KBM-7 (cell line): ENCODE measurements around the gene ASTN2.

Source experiments
- DNase-seq: peaks from one replicate; pipeline ENCODE4 v3.0.0-alpha.2; 2015
- in situ Hi-C: fragments of 300-500 bp; cut with MboI; formaldehyde crosslinking; loops from 2 replicates; pipeline ENCODE4 v1.14.3; 2020; ENCODE audit warnings: low sequenced_read_pairs, low pct_unique_long_range_greater_than_20kb, mixed read lengths

ASTN2 gene

DNA sequence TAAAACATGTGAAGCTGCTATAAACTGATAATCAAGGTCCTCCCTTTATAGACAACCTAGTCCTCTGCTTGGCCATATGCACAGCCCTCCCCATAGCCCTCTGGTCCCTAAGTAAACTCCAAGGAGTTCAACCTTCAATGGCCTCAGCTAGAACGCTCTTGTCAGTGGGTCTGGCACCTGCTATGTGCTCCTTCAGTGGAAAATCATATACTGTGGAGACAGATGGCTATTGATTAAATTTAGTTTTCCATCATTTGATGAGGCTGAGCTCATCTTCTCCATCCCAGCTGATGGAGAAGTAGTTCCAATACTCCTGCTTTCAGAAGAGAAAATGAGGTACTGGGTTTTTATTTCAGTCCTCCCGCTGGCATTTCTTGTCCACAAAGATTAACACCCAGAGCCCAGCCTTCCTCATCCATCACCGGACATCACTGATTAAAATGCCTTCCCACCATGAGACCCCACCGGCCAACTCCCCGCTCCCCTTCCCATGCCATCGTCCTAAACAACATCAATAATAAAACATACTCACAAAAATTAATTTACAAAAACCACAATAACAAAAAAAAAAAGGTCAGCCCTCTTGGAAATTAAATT lies 593.1 kb downstream of the ASTN2 start:
- DNase-seq = no peak
- in situ Hi-C loops = no loop called here

DNA sequence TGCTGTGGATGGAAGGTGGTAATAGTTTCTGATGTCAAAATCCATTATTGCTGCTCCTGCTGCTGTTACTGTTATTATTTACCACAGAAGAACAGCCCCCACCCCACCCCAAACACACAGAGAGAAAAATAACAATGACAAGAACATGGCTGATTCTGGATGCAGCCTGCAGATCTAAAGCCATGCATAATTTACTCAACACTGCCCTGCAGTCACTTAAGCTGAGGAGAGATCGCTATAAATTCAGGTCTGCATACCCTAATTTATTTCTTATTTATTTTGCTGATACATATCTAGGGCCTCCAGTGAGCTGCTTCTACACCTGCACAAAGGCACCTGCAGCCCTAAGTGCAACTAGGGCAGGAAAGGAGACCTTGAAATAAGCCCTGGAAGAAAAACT lies 595.7 kb downstream of the ASTN2 start:
- in situ Hi-C loops = no loop called here
- no peak for DNase-seq

DNA sequence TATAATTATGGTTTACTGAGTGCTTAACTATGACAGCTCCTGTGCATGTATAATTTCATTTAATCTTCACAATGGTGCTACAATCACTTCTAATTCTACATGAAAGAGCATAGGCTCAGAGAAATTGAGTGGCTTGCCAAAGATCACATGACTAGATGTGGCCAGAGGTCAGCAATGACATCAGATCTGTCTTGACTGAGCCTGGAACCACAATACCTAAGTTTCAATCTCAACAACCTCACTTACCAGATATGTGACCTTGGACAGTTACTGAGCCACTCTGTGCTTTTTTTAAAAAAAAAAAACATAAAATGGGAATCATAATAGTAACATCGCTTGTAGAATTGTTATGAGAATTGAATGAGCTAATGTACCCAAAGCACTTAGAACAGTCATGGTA lies 597.1 kb downstream of the ASTN2 start:
- in situ Hi-C loops = no loop called here
- DNase-seq = no peak

DNA sequence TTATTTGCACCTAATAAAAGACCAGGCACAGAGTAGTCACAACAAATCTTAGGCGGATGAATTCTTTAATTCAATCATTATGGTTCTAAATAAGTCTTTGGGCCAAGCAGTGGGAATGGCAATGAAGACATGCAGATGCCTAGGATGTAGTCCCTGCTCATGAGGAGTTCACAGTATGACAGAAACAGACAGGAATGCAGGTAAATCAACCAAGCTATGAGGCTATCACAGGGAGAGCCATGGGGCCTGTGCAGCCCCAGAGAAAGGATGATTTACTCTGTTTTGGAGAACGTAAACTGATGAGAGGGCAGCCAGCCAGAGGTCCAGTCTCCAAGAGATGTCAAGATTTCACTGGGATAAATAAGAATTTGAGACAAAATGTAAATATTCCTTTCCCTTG lies 598.4 kb downstream of the ASTN2 start:
- in situ Hi-C loops = no loop called here
- DNase-seq = no peak

DNA sequence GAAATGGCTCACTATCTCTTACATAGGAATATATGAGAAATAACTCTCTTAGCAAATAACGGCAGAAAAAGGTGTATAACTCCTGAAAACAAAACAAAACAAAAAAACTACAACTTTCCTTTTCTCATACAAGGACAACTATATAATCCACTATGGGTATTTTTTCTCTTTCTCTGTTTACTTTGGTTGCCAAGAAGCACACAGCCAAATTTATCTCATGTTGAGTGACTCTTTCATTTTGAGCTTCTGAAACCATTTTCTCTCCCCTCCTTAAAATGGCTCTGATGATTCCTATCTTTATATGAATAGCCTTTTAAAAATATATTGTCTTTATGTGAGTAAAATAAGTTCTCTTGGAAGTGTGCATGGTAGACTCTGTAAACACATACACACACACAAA lies 599.0 kb downstream of the ASTN2 start:
- no peak for DNase-seq
- in situ Hi-C loops = no loop called here

DNA sequence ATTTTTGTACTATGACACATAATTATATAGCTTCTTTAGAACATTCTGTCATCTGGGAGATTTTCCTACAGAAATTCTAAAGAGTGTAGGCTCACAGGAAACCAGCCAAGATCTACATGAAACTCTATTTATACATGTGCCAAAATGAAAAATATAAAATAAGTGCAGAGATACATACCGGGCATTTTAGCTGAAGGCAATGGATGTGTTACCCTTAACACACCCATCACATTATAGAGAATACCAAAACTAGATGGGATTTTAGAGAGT lies 601.9 kb downstream of the ASTN2 start:
- DNase-seq = no peak
- in situ Hi-C loops = no loop called here

DNA sequence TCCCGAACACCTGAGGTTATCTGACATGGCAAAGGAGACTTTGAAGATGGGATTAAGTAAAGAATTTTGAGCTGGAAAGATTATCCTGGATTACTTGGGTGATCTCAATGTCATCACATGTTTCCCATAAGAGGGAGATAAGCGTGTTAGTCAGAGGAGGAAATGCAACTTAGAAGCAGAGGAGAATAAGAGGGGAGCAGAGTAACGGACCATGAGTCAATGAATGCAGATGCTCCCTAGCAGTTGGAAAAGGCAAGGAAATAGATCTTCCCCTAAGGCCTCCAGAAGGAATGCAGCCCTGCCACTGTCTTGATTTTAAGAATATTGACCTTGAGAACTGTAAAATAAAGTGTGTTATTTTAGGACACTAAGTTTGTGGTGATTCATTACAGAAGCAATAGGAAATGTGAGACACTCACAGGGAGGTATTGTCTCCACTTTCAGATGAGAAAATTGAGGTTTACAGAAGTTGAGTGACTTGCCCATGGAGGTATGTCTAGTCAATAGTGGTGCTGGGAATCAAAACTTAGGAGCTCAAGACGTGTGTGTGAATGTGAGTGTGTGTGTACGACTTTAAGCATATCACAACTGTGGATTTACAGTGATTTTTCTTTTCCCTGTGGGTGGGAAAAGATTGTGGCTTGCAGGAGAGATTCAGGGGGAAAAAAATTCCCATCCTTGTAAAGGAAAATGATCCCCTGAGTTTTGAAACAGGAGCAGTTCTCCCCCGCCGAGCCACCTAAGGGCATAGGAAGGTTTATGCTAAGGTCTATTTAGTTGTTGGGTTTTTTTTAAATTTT lies 602.4 kb downstream of the ASTN2 start:
- DNase-seq = no peak

DNA sequence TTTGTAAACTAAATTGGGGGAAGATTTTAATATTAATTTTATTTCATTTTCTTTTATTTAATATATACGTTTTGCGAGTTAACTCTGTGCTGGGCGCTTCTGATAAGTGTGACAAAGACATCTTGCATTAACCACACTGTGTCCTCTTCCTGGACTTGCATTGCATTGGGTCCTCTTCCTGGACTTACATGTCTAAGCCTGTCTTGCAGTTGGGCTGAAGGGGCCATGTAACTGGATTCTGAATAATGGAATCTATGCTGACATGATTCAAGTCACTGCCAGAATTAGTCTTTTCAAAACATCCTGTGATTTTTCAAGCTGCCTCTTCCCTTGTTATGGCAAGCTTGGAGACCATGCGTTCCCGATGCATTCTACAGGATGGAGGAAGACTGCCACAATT lies 605.2 kb downstream of the ASTN2 start:
- in situ Hi-C loops = no loop called here
- no peak for DNase-seq

More for the DNA sequence above, 602.4 kb downstream of the ASTN2 start:
- in situ Hi-C loops = no loop called here

DNA sequence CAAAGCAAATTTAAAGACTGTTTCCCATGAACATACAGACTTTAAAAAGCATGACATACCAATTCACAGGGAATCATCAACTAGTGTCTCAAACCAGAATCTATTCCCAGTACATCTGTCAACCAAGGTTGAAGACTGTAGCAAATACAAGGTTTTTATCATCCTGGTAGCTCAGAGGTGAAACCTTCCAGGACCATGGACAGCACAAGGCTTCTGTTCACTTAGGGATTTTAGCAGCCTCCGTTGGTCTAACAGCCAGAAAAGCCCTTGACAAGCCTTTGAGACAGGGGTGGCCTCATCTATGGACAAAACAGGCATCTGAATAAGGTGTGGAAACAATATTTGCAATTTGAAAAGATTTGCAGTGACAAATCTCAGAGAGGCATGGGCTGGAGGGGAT lies 608.8 kb downstream of the ASTN2 start:
- in situ Hi-C loops = no loop called here
- peak; percentile 2 for DNase-seq

DNA sequence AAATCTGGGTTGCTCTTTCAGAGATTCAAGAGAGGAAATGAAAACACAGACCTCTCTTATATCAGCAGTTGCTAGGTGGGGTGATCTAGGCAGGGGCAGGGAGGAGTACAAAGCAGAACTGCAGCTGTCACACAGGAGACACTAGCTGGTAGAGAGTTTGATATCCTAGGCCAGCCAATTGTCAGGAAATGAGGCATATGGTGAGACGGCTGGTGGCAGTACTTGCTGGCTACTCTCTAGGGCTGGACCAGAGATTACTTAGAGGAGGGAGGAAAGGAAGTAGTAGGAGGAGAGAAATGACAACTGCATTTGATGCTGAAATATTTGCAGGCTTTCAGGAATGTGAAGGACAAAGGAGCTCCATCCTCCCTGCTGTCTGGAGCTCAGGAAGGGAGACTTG lies 614.0 kb downstream of the ASTN2 start:
- in situ Hi-C loops = no loop called here

DNA sequence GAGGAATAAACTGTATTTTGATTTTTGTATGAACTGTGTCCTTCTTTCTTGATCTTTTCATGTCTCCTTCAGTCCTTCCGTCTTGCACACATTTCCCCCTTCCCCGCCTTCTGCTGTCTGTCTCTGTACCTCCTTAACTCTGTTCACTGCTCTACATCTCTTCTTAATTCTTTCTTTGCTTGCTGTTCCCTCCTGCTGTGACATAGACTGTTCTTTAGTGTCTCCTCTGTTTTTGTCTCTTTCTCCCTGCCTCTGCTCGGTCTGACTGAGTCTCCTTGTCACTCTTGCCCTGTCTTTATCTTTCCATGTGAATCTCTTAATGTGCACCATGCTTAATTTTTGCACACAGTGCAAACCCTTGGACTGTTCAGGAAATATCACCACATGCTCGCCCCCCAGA lies 614.8 kb downstream of the ASTN2 start:
- DNase-seq = no peak
- in situ Hi-C loops = no loop called here

More for the DNA sequence above, 614.0 kb downstream of the ASTN2 start:
- no peak for DNase-seq

DNA sequence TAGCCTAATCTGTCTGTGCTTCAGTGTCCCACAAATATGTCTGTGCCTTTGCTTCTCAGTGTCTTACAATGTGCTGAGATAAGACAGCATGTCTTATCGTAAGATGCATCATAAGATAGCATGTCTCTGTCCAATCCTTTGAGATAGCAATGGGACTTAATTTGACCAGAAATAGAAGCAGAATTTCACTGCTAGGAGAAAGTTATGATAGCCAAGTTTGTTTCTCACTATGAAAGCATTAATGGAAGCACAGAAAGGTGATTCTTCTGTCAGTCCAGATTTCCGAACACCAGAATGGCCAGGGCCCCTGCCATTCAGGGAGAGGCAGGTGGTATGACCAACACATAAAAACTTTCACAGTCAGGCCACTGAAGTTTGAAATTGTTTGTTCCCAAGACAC lies 616.3 kb downstream of the ASTN2 start:
- in situ Hi-C loops = no loop called here
- DNase-seq = no peak

DNA sequence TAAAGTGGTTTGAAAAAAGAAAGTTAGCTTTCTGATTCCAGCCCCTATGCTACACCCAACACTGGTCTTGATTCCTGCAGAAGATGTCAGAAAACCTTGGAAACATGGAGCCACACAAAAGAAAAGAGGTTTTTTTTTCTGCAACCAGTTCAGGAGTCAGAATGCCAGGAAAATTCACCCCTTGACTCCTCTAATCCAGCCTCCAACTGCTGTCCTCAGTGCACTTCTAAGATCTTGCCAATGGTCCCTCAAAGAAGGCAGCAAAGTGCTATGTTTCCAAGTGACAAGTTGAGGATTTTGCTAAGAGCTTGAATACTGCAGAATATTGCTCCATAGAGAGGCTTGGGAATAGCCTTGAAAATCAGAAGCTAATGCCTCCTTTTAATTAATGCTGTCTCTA lies 617.6 kb downstream of the ASTN2 start:
- in situ Hi-C loops = no loop called here

DNA sequence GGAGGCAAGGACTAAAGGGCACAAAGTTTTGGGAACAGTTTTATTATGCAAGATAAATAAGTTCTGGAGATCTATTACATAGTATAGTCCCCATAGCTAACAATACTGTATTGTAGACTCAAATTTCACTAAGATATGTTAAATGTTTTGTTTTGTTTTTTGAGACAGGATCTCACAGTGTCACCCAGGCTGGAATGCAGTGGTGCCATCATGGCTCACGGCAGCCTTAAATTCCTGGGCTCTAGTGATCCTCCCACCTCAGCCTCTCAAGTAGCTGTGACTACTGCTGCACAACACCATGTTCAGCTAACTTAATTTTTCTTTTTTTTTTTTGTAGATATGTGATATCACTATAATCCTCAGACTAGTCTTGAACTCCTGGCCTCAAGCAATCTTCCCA lies 618.2 kb downstream of the ASTN2 start:
- DNase-seq = no peak

More for the DNA sequence above, 617.6 kb downstream of the ASTN2 start:
- DNase-seq = no peak

DNA sequence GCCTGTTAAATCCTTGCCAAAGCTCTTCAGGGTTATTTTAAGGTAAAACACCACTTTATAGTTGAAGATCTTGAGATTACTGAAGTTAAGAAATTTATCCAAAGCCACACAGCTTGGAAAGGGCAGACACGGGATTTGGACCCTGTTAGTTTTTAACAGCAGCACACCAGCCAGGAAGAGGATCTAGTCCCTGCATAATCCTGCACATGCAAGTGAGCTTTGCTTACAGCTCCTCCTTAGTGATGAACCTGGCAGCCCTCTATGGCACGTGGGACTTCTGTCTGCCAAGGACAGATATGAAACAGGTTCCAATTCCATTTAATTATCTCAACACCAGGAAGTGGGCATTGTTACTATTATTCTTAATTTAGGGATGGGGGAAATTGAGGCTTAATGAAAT lies 619.0 kb downstream of the ASTN2 start:
- in situ Hi-C loops = no loop called here
- no peak for DNase-seq

More for the DNA sequence above, 618.2 kb downstream of the ASTN2 start:
- in situ Hi-C loops = no loop called here

- in situ Hi-C loops = no loop called here
- DNase-seq = no peak
Measured at GRCh38 chr9:116792271-116792670, 622.6 kb downstream of the ASTN2 start.

GRCh38 chr9:116791326-116791725 lies 623.5 kb downstream of the ASTN2 start:
- in situ Hi-C loops = no loop called here
- no peak for DNase-seq

DNA sequence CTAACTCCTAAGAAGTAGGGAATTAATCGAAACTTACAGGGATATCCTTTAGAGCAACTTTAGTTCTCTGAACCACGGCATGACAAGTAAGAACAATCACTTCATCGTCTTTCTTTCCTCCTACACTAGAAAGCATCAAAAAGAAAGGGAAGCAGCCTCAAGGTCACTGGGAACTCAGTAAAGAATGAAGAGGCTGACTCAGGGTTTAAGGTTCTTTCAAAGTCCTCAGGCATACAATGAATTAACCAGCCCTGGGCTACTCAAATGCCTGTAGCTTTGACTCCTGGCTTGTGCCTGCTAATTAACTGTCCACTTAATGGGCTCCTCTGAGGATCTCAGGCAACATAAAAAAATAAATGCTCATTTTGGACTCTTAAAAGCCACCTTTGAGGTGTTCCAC lies 625.8 kb downstream of the ASTN2 start:
- no peak for DNase-seq
- in situ Hi-C loops = no loop called here

DNA sequence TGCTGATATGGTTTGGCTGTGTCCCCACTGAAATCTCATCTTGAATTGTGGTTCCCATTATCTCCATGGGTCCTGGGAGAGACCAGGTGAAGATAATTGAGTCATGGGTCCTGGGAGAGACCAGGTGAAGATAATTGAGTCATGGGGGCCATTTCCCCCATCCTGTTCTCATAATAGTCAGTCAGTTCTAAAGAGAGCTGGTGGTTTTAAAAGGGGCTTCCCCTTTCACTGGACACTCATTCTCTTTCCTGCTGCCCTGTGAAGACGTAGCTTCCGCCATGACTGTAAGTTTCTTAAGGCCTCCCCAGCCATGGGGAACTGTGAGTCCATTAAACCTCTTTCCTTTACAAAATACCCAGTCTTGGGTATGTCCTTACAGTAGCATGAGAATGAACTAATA lies 628.1 kb downstream of the ASTN2 start:
- in situ Hi-C loops = no loop called here
- no peak for DNase-seq

- in situ Hi-C loops = no loop called here
- DNase-seq = no peak
Measured at GRCh38 chr9:116777116-116777515, 637.7 kb downstream of the ASTN2 start.
